Fibroblast of lung (primary cell): ENCODE results near the gene RSPH10B.

ENCODE experiments used
- CTCF ChIP-seq, 2 donors: IDR thresholded peaks in 1 of 2; conservative IDR thresholded peaks in 1 of 2; 1 replicate in 1 of 2; 2 replicates in 1 of 2; pipeline ENCODE4 v1.5.1; 2011 to 2012; ENCODE audit warnings: low read length in 2 of 2, control low read depth in 1 of 2, inconsistent platforms in 1 of 2, low read depth in 1 of 2, mild to moderate bottlenecking in 1 of 2
- EZH2 ChIP-seq: IDR thresholded peaks from 2 replicates; pipeline ENCODE4 v1.5.1; 2012; ENCODE audit warnings: low read length, control low read depth, mild to moderate bottlenecking; ENCODE audit errors: missing control alignments

- TF ChIP-seq CTCF (conservative IDR thresholded peaks at IDR 0.05 in 1 of 2, IDR thresholded peaks at IDR 0.05 in 1 of 2; ENCODE audit: low read depth in 1 of 2, low read length in 2 of 2), result no peak
- TF ChIP-seq EZH2, result no peak
These were observed 36.9 kb upstream of the RSPH10B start for GRCh38 chr7:6007386-6007785.
